Naive thymus-derived CD8-positive, alpha-beta T cell (primary cell): ENCODE data around the gene LANCL1. TPM values are rescaled to one million over a fixed set of nuclear protein-coding genes. Genes with fewer than 3 reads are reported as not detected.

Source experiments
- ATAC-seq, 2 donors: fragments of 150-1000 bp; cut with Tn5 transposase in 1 of 2; sonication (Bioruptor Pico), chemical (Tn5 transposase) in 1 of 2; 1 replicate in 1 of 2; 2 replicates in 1 of 2; pipeline ENCODE4 v1.10.0; 2021; ENCODE audit warnings: mild to moderate bottlenecking in 2 of 2, moderate library complexity in 2 of 2
- POLR2A ChIA-PET: fragments of 350-600 bp; sonication (Branson Sonifier 250); formaldehyde crosslinking; loops from one replicate; lab custom pipeline; 2021; ENCODE audit warnings: antibody characterized with exemption; lab: Charles Lee
- DNase-seq, 10 donors: peaks; one replicate each; pipeline versions ENCODE4 v3.0.0 to v3.0.0-alpha.2; 2020 to 2022
- H3K27ac Mint-ChIP-seq, 10 donors: one replicate each; pipeline ENCODE4 v1.8.0; 2020 to 2022; ENCODE audit warnings: mild to moderate bottlenecking in 10 of 10, mixed read lengths in 10 of 10, moderate library complexity in 4 of 10, inconsistent platforms in 1 of 10
- H3K27me3 Mint-ChIP-seq, 5 donors: one replicate each; pipeline ENCODE4 v1.8.0; 2021 to 2022; ENCODE audit warnings: mixed read lengths in 5 of 5
- H3K36me3 Mint-ChIP-seq, 3 donors: one replicate each; pipeline ENCODE4 v1.8.0; 2020 to 2022; ENCODE audit warnings: mixed read lengths in 3 of 3, mild to moderate bottlenecking in 2 of 3, inconsistent platforms in 1 of 3
- H3K4me1 Mint-ChIP-seq, 4 donors: one replicate each; pipeline ENCODE4 v1.8.0; 2021 to 2022; ENCODE audit warnings: mixed read lengths in 4 of 4
- H3K4me3 Mint-ChIP-seq, 10 donors: one replicate each; pipeline ENCODE4 v1.8.0; 2020 to 2022; ENCODE audit warnings: mild to moderate bottlenecking in 10 of 10, mixed read lengths in 10 of 10, moderate library complexity in 6 of 10, inconsistent platforms in 1 of 10
- H3K9me3 Mint-ChIP-seq, 9 donors: one replicate each; pipeline ENCODE4 v1.8.0; 2020 to 2022; ENCODE audit warnings: mixed read lengths in 9 of 9, mild to moderate bottlenecking in 3 of 9, inconsistent platforms in 1 of 9, moderate library complexity in 1 of 9
- polyA plus RNA-seq, 3 donors: library from polyadenylated mRNA; unstranded; fragments of 300-500 nt; fragmentation: Illumina TruSeq; gene quantifications; one replicate each; pipeline ENCODE4 v1.2.3, GENCODE V29; 2021
- total RNA-seq, 8 experiments: library from RNA in 2 of 8; stranded (reverse) in 2 of 8; gene quantifications; one replicate each; pipeline ENCODE4 v1.2.3 and lab custom pipeline; 2021 to 2026

LANCL1 gene, protein sequence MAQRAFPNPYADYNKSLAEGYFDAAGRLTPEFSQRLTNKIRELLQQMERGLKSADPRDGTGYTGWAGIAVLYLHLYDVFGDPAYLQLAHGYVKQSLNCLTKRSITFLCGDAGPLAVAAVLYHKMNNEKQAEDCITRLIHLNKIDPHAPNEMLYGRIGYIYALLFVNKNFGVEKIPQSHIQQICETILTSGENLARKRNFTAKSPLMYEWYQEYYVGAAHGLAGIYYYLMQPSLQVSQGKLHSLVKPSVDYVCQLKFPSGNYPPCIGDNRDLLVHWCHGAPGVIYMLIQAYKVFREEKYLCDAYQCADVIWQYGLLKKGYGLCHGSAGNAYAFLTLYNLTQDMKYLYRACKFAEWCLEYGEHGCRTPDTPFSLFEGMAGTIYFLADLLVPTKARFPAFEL
- 10 to 100 TPM; 33.5 to 35.7 TPM for total RNA-seq
- polyA plus RNA-seq = 10 to 100 TPM; 19.5 to 28.6 (median 26.9) TPM
- total RNA-seq (lab: John Stamatoyannopoulos, UW) = 33.5 to 68.0 (median 41.8) reads per million in 6 experiments

DNA sequence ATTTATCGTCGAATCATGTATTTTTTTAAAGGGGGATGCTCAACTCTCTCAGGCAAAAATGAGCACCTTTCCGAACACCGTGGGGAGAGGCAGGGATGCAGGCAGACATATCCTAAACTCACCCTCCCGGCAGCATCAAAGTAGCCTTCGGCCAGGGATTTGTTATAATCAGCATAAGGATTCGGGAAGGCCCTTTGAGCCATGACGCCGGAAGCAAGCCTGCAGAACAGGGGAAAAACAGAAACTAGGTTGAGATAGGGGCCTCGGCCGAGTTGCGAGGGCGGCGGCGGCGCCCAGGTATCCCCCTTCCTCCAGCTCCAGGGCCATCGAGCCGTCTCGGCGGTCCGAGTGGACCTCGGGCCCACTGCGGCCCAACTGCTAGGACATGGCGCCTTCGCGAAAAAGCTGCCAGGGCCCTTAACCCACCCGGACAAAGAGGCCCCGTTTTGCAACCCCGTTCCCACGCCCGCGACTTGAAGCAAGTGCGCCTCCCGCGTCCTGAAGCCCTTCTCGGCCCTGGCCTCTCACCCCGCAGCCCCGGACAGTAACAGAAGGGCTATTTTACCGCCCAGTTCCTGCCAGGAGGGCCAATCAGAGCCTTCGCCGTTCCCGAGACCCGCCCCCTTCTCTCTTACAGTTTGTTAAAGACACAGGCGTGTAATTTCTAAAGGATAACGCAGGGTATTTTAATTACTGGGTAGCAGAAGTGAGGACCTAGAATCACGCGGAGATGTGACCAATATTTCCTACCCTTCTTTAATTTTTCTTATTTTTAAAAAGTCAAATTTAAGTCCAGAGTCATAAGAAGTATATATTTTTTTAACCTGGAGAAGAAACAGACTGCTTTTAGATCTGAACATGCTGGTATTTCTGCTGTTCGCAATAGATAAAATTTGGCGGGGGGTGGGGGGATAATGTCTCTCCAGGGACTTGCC is at the start of gene LANCL1:
Gene LANCL1, minus strand, starts transcription at position 566 of the 935 bp plus-strand sequence. Its CDS starts 363 bp downstream, at position 203.
- H3K36me3 Mint-ChIP-seq = peaks cover 5 to 15% (median 9%) of the 10 kb centered on the region in 3 donors
- H3K27ac Mint-ChIP-seq = peak within 1 kb of the TSS; percentile 98 to 100 (median 98)
- no peaks in the 10 kb centered on the region for H3K9me3 Mint-ChIP-seq
- no peaks in the 10 kb centered on the region for H3K27me3 Mint-ChIP-seq
- POLR2A ChIA-PET = no interaction called here
- DNase-seq = peak; percentile 56 to 89 (median 74)
- H3K4me1 Mint-ChIP-seq = peaks cover 24 to 71% (median 68%) of the 10 kb centered on the region in 4 donors
- peak within 1 kb of the TSS; percentile 97 to 100 (median 99) for H3K4me3 Mint-ChIP-seq
- ATAC-seq = peak; percentile 94 to 99

DNA sequence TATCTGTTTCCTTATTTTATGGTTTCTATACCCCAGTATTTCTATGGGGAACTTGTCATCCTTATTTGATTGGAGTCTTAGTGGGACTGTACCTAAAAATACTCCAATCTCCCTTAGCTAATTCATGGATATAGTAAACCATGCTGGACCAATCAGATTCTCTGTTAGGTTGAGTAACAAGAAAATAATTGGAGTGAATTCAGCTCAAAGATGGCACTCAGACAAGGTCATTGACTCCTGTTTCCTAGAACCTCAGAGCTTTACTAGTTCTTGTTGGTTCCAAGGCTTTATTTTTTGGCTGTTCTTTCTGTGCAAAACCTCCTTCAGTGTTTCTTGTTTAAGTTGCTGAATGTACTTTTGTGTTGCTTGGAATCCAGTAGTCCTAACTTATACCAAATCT is 48.0 kb upstream of the LANCL1 start:
- H3K27me3 Mint-ChIP-seq = peaks cover 3 to 19% (median 12%) of the 10 kb centered on the region in 5 donors
- POLR2A ChIA-PET = no interaction called here
- H3K36me3 Mint-ChIP-seq = peaks cover 0 to 2% (median 0%) of the 10 kb centered on the region in 3 donors
- no peak for ATAC-seq
- no peak for DNase-seq
- peaks cover 0 to 8% (median 0%) of the 10 kb centered on the region in 9 donors for H3K9me3 Mint-ChIP-seq
- no peak overlapping the region for H3K4me3 Mint-ChIP-seq
- no peaks in the 10 kb centered on the region for H3K4me1 Mint-ChIP-seq
- H3K27ac Mint-ChIP-seq = no peak overlapping the region

DNA sequence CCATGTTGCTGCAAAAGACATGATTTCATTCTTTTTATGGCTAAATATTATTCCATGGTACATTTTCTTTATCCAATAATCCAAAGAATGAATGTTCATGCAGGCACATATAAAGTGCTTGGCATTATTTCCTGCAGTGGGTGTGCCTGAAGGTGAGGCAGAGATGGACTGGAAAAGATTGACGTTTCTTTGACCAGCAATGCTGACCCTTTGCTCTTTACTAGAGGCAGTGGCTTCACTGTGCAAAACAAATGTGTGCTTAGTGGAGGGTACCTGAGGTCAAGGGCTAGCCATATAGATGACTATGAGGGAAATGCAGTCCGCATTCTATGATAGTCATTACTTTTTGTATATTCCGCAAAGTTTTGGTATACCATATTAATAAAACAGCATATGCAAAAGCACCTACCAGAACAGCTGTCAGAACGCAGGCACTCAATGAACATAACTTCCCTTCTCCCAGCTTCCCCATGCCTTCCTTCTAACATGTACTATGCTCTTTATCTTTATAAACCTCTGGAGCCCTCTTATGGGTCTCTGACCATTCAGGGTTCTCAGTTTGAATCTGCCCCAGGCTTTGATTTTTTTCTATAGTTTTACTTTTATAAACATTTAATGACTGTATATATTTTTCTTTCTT is 47.2 kb upstream of the LANCL1 start:
- H3K27me3 Mint-ChIP-seq = peaks cover 8 to 19% (median 14%) of the 10 kb centered on the region in 5 donors
- no peak overlapping the region for H3K4me3 Mint-ChIP-seq
- H3K9me3 Mint-ChIP-seq = peaks cover 0 to 8% (median 0%) of the 10 kb centered on the region in 9 donors
- peaks cover 0 to 2% (median 0%) of the 10 kb centered on the region in 3 donors for H3K36me3 Mint-ChIP-seq
- ATAC-seq (no peak), DNase-seq (no peak)
- no peak overlapping the region for H3K27ac Mint-ChIP-seq
- no peaks in the 10 kb centered on the region for H3K4me1 Mint-ChIP-seq
- POLR2A ChIA-PET = no interaction called here

DNA sequence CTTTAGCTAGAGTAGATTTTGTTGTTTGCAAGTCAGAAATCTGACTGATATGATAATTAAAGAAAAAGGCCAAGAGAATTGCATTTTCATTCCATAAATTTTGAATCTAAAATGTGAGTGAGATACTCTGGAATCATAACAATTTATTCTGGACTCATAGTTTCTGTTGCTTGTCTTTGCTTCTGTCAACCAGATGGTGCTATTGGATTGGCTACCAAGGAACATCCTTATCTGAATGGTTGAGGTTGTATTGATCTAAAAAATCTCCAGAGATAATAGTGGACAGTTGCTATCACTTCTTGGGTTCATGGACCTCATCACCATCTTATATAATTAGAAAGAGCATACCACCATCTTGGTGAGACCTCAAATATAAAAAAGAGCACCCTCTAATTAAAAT is 45.8 kb upstream of the LANCL1 start:
- peaks cover 8 to 19% (median 13%) of the 10 kb centered on the region in 5 donors for H3K27me3 Mint-ChIP-seq
- H3K27ac Mint-ChIP-seq = no peak overlapping the region
- H3K4me3 Mint-ChIP-seq = no peak overlapping the region
- H3K9me3 Mint-ChIP-seq = peaks cover 0 to 8% (median 0%) of the 10 kb centered on the region in 9 donors
- no peak for ATAC-seq
- no peaks in the 10 kb centered on the region for H3K4me1 Mint-ChIP-seq
- peaks cover 0 to 2% (median 0%) of the 10 kb centered on the region in 3 donors for H3K36me3 Mint-ChIP-seq
- no peak for DNase-seq
- POLR2A ChIA-PET = no interaction called here

DNA sequence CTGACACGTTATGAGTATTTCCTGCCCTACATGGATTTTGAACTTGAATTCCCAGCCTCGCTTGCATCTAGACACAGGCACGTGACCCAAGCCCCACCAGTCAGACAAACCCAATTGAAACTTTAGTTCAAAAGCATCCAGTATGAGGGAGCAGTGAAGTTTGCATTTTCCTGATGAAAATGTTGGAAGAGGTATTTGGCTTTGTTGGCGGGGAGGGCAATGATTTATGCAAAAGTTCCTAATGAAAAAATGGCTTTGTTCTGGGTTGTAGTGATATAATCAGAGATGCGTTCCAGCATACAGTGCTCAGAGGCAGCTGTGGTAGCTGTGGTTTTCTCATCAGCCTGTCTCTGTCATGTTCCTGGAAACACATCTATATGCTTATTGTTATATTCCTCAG is 43.0 kb upstream of the LANCL1 start:
- Mint-ChIP-seq H3K9me3 (peaks cover 7 to 26% (median 14%) of the 10 kb centered on the region in 9 donors), H3K36me3 (peaks cover 0 to 17% (median 8%) of the 10 kb centered on the region in 3 donors), H3K4me3 (no peak overlapping the region), H3K27ac (no peak overlapping the region), H3K4me1 (no peaks in the 10 kb centered on the region), H3K27me3 (peaks cover 8 to 30% (median 15%) of the 10 kb centered on the region in 5 donors)
- ATAC-seq (no peak), DNase-seq (no peak)
- POLR2A ChIA-PET = no interaction called here

DNA sequence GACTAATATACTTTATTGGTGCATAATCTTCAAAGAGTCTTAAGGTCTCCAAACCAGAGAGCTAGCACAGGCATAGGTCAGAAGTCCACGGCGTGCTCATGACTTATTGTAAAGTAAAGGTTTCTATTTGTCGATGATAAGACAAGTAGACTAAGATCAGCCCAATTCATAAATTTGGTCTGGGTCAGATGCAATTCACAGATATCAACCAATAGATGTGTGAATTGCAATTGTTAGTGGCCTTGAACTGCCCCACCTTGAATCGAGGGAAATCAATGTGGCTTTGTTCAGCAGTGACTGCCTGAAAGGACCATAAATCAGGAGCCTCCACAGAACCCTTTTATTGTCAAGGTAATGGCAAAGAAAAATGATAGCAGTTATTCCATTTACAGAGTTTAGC is 40.7 kb upstream of the LANCL1 start:
- Mint-ChIP-seq H3K27me3 (peaks cover 3 to 34% (median 13%) of the 10 kb centered on the region in 5 donors), H3K4me3 (no peak overlapping the region), H3K4me1 (no peaks in the 10 kb centered on the region), H3K36me3 (peaks cover 0 to 20% (median 8%) of the 10 kb centered on the region in 3 donors), H3K27ac (no peak overlapping the region), H3K9me3 (peaks cover 8 to 42% (median 24%) of the 10 kb centered on the region in 9 donors)
- DNase-seq (no peak), ATAC-seq (no peak)
- POLR2A ChIA-PET = no interaction called here

DNA sequence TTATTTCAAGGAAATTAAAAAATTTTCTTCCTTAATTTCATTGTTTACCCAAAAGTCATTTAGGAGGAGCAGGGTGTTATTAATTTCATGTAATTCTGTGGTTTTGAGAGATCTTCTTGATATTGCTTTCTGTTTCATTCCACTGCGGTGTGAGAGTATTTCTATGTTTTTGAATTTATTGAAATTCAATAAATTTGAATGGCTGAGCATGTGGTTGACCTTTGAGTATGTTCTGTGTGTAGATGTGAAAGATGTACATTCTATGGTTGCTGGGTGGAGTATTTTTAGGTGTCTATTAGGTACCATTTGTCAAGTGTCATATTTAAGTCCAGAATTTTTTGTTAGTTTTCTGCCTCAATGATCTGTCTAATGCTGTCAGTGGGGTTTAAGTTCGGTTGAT is 39.4 kb upstream of the LANCL1 start:
- peaks cover 8 to 54% (median 24%) of the 10 kb centered on the region in 9 donors for H3K9me3 Mint-ChIP-seq
- H3K27ac Mint-ChIP-seq = no peak overlapping the region
- ATAC-seq (no peak), DNase-seq (no peak)
- no peaks in the 10 kb centered on the region for H3K4me1 Mint-ChIP-seq
- H3K36me3 Mint-ChIP-seq = peaks cover 0 to 20% (median 8%) of the 10 kb centered on the region in 3 donors
- H3K27me3 Mint-ChIP-seq = peaks cover 3 to 34% (median 13%) of the 10 kb centered on the region in 5 donors
- POLR2A ChIA-PET = no interaction called here
- no peak overlapping the region for H3K4me3 Mint-ChIP-seq

DNA sequence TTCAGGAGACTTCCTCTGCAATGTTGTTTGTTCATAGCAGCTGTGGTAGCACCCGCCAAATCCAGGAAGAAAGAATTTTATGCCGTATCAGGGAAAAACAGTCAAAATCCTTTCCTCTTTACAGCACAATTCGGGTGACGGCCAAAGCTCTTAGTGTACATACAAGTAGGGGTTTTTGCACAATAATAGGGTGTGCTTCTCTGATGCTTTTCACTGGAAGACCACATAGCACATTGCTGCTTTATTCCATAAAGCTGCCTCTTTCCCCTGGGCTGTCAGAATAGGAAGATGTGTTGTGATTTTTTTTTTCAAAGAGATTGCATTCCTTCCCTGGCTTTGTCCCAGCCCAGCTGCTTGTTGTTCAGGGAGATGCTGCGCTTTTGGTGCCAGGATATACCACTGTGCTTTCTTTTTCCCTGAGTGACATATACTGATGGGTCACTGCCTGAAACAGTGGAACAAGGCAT is 27.2 kb upstream of the LANCL1 start:
- H3K9me3 Mint-ChIP-seq = peaks cover 5 to 63% (median 24%) of the 10 kb centered on the region in 9 donors
- H3K36me3 Mint-ChIP-seq = peaks cover 2 to 30% (median 16%) of the 10 kb centered on the region in 3 donors
- H3K4me3 Mint-ChIP-seq = peak overlapping the region in 7 of 10 donors; percentile 7 to 80 (median 39)
- peaks cover 0 to 4% (median 1%) of the 10 kb centered on the region in 4 donors for H3K4me1 Mint-ChIP-seq
- no peak overlapping the region for H3K27ac Mint-ChIP-seq
- POLR2A ChIA-PET = no interaction called here
- DNase-seq = no peak
- H3K27me3 Mint-ChIP-seq = peaks cover 19 to 60% (median 35%) of the 10 kb centered on the region in 5 donors
- no peak for ATAC-seq

DNA sequence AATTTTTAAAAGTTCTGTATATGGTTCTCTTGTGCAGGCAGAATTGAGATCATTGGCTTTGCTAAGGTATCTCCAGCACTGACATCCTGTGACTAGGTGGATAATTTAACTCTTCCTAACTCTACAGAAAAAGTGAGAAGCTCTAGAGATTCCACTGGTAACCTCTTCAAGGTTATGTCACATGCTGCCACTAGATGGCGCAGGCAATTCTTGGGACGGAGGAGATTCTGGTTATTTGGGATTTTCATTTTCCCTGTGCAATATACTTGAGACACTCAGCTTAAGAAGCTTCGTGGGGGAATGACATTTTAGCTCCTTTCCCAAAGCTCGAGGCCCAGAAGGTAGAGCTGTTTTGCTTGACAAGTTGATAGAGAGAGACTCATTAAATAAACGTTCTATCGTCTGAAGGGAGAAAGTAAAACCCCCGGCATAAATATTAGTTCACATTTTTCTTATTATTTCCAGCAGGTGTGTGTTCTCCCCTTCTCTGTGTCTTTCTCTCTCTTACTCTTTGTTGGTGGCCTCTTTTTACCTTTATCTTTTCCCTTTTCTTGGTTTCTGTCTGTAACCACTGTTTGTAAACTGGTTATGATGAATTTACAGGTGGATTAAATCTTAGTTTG is 26.6 kb upstream of the LANCL1 start:
- POLR2A ChIA-PET = no interaction called here
- H3K27me3 Mint-ChIP-seq = peaks cover 19 to 66% (median 39%) of the 10 kb centered on the region in 5 donors
- H3K4me1 Mint-ChIP-seq = peaks cover 0 to 4% (median 2%) of the 10 kb centered on the region in 4 donors
- H3K36me3 Mint-ChIP-seq = peaks cover 4 to 30% (median 16%) of the 10 kb centered on the region in 3 donors
- ATAC-seq = no peak
- peak overlapping the region in 8 of 10 donors; percentile 30 to 80 (median 44) for H3K4me3 Mint-ChIP-seq
- peaks cover 5 to 63% (median 24%) of the 10 kb centered on the region in 9 donors for H3K9me3 Mint-ChIP-seq
- H3K27ac Mint-ChIP-seq = no peak overlapping the region
- peak in 3 of 10 donors; percentile 5 to 15 (median 10) for DNase-seq

DNA sequence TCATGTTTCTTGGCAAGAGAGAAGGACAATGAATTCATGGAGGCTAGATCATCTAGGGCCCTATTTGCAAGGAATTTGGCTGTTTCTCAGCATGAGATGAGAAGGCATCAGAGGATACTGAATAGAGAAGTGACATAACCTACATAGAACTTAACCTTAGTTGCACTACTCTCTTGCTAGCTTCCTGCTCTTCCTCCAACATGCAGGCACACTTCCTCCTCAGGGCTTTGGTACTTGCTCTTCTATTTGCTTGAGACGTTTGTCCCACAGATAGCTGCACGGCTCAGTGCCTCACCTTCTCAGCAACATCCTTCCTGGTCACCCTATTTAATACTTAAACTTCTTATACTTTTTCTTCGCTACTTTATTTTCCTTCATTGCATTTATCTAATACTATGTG is 20.0 kb upstream of the LANCL1 start:
- Mint-ChIP-seq H3K9me3 (peaks cover 0 to 28% (median 9%) of the 10 kb centered on the region in 9 donors), H3K36me3 (peaks cover 4 to 17% (median 14%) of the 10 kb centered on the region in 3 donors), H3K27me3 (peaks cover 12 to 36% (median 22%) of the 10 kb centered on the region in 5 donors), H3K27ac (no peak overlapping the region), H3K4me1 (peaks cover 0 to 9% (median 5%) of the 10 kb centered on the region in 4 donors), H3K4me3 (no peak overlapping the region)
- POLR2A ChIA-PET = no interaction called here
- no peak for DNase-seq
- no peak for ATAC-seq

DNA sequence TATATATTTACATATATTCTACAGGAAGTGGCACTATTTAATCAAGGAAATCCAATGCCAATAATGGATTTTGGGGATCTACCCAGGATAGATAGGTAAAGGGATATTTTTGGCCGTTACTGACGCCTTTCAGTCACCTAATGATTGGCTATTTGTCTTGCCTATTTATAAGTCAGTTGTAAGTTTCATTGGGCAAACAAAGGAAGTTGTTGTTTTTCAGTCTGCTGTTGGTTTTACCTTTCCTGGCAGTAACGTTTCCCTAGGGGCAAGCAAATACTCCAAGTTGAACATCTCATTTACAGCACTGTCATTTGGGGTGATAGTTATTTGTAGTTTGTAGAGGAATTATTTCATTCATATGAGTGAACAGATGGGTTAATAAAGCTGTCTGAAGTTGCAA is 17.0 kb upstream of the LANCL1 start:
- H3K36me3 Mint-ChIP-seq = peaks cover 0 to under 1% (median 0%) of the 10 kb centered on the region in 3 donors
- no peak overlapping the region for H3K4me3 Mint-ChIP-seq
- POLR2A ChIA-PET = no interaction called here
- H3K27ac Mint-ChIP-seq = no peak overlapping the region
- DNase-seq (no peak), ATAC-seq (no peak)
- peaks cover 0 to 4% (median 0%) of the 10 kb centered on the region in 9 donors for H3K9me3 Mint-ChIP-seq
- H3K4me1 Mint-ChIP-seq = peaks cover 0 to 9% (median 5%) of the 10 kb centered on the region in 4 donors
- H3K27me3 Mint-ChIP-seq = peaks cover 5 to 34% (median 7%) of the 10 kb centered on the region in 5 donors
